HEK293T (cell line): ENCODE results near the gene TBX21.

Experiments used
- CTCF ChIA-PET: fragments of 350-600 bp; formaldehyde crosslinking; extraction: SDS; loops from one replicate; lab custom pipeline; 2021; ENCODE audit warnings: antibody characterized with exemption, inconsistent platforms; lab: Yijun Ruan, JAX
- POLR2A ChIA-PET: fragments of 350-600 bp; formaldehyde crosslinking; extraction: SDS; loops from one replicate; lab custom pipeline; 2020; ENCODE audit warnings: antibody characterized with exemption, inconsistent platforms; lab: Yijun Ruan, JAX
- DNase-seq: peaks from one replicate; pipeline ENCODE4 v3.0.0; 2012; ENCODE audit warnings: mixed read lengths; ENCODE audit errors: extremely low spot score
- ARNT ChIP-seq: fragments of 450-650 bp; IDR thresholded peaks from 2 replicates; pipeline ENCODE4 v1.6.1; 2017; ENCODE audit warnings: mild to moderate bottlenecking
- BHLHE40 ChIP-seq: fragments of 450-650 bp; IDR thresholded peaks from 2 replicates; pipeline ENCODE4 v1.6.1; 2016; ENCODE audit warnings: mild to moderate bottlenecking, moderate library complexity, borderline replicate concordance
- CTBP1 ChIP-seq: fragments of 450-650 bp; IDR thresholded peaks from 2 replicates; pipeline ENCODE4 v1.6.1; 2016; ENCODE audit warnings: borderline replicate concordance
- ELF4 ChIP-seq: fragments of 450-650 bp; IDR thresholded peaks from 2 replicates; pipeline ENCODE4 v1.6.1; 2017; ENCODE audit warnings: antibody characterized with exemption
- FOXA1 ChIP-seq: fragments of 450-650 bp; IDR thresholded peaks from 2 replicates; pipeline ENCODE4 v1.6.1; 2016; ENCODE audit warnings: mild to moderate bottlenecking
- FOXK2 ChIP-seq: fragments of 450-650 bp; IDR thresholded peaks from 2 replicates; pipeline ENCODE4 v1.6.1; 2016; ENCODE audit warnings: mild to moderate bottlenecking
- FOXM1 ChIP-seq: fragments of 450-650 bp; IDR thresholded peaks from 2 replicates; pipeline ENCODE4 v1.6.1; 2017; ENCODE audit warnings: mild to moderate bottlenecking, borderline replicate concordance
- HDGF ChIP-seq: fragments of 450-650 bp; IDR thresholded peaks from 2 replicates; pipeline ENCODE4 v1.6.1; 2017; ENCODE audit warnings: antibody characterized with exemption, borderline replicate concordance
- L3MBTL2 ChIP-seq: fragments of 450-650 bp; conservative IDR thresholded peaks from 2 replicates; pipeline ENCODE4 v1.6.1; 2016; ENCODE audit warnings: mild to moderate bottlenecking
- LEF1 ChIP-seq: fragments of 450-650 bp; IDR thresholded peaks from 2 replicates; pipeline ENCODE4 v1.6.1; 2017; ENCODE audit warnings: mild to moderate bottlenecking, borderline replicate concordance
- NFRKB ChIP-seq: fragments of 450-650 bp; IDR thresholded peaks from 2 replicates; pipeline ENCODE4 v1.6.1; 2016; ENCODE audit warnings: mild to moderate bottlenecking, moderate library complexity
- SP1 ChIP-seq: fragments of 450-650 bp; IDR thresholded peaks from 2 replicates; pipeline ENCODE4 v1.6.1; 2017
- SUZ12 ChIP-seq: fragments of 450-650 bp; IDR thresholded peaks from 2 replicates; pipeline ENCODE4 v1.6.1; 2016; ENCODE audit warnings: mild to moderate bottlenecking
- TARDBP ChIP-seq: fragments of 450-650 bp; IDR thresholded peaks from 2 replicates; pipeline ENCODE4 v1.6.1; 2016
- ZNF384 ChIP-seq: fragments of 450-650 bp; IDR thresholded peaks from 2 replicates; pipeline ENCODE4 v1.6.1; 2016
- TF ChIP-seq, protein P1 (sequence below): fragments of 450-650 bp; IDR thresholded peaks from 2 replicates; pipeline ENCODE4 v1.6.1; 2016

Gene TBX21

DNA sequence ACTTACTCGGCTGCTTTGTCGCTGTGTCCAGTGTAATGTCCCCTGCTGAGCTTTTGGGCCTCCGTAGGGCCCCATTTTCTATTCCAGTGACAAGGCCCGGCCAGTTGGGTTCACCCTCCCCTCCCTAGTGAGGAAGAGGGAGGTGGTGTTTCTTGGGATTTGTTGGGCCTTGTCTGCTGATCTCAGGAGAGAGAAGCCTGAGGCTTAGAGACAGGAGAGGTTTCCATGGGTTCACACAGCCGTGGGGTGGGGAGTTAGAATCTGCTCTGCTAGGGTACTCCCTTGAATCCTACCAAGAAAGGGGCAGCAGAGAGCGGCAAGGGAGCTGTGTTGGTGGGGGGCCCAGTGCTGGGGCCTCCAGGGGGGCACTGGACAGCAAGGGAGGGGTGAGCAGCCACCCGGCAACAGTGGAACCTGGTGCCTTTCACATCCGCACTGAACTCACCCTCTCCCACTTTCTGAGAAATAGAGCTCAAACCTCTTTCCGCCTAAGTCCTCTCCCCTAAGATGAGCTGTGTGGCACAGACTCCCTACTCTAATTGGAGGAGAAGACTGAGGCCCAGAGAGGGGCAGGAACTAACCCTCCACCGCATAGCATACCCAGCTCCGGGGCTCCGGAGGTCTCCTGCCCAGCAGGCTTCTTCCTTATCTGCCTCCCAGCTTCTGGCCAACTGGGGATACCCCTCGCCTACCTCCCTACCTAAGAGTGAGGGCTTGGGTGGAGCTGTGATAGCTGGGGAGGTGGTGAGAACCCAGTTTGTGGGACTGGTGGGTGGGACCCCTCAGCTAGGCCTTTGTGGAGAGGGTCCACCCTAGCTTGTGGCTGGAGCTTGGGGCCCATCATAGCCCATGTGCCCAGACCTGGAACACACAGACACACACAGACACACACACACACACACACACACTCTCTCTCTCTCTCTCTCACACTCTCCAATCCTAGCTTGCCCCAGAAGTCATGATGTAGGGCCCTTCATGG is 32.3 kb upstream of the TBX21 start:
- no peak for DNase-seq
- TF ChIP-seq ELF4 (no peak), FOXK2 (no peak), SP1 (no peak)
- CTCF ChIA-PET, result no interaction called here
- POLR2A ChIA-PET, result interaction anchor here (1.9 kb wide), 1 partner anchor 51 kb away, joined by 5 read pairs; the partner anchor contains the start of gene KPNB1

DNA sequence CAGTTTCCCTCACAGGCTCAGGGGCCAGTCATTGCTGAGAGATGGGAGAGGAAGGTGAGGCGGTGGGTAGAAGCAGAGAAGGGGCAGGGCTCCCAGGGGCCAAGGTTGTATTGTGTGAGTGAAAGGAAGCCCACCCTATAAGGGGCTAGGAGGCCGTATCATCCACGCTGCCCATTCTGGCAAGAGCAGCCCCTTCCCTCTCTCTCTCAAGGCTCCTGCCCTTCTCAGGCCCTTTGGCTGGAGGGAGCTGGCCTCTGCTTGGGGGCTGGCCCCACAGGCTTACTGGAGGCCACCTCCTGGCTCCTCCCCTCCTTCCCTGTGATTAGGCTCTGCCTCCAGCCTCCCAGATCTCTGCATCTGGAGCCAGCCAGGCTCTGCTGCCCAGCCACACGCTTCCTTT is 31.4 kb upstream of the TBX21 start:
- POLR2A ChIA-PET, result interaction anchor here (1.9 kb wide), 1 partner anchor 52 kb away, joined by 5 read pairs; the partner anchor contains the start of gene KPNB1
- no peak for TF ChIP-seq L3MBTL2
- no peak for TF ChIP-seq BHLHE40
- no peak for TF ChIP-seq ZNF384
- TF ChIP-seq TARDBP, result no peak
- no peak for TF ChIP-seq FOXA1
- no peak for TF ChIP-seq ELF4
- CTCF ChIA-PET, result no interaction called here
- DNase-seq, result no peak

DNA sequence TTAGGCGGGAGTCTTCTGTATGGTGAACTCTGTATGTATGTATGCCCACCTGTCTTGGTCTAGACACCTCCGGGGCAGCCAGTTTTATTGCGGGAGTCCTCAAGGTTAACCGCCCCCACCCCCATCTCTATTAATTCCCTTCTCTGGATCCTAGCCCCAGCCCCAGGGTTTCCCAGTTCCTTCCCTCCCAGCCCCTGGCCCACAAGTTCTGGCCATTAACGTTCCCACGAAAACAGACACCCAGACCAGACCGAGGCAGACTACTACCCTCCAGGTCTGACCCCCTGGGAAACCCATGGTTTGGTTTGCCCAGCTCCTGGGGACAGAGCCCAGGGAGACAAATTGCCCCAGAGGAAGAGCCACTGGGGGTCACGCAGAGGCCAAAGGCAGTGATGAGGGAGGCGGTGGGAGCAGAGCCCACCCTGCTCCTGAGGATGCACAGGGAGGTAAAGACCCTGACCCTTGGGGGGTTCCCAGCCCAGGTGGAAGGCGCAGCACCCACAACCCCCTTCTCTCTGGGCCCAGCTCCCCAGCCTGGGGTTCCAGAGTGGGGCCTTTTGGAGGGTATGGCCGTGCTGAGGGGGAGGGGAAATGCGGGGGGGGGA is 30.5 kb upstream of the TBX21 start:
- ChIA-PET CTCF (no interaction called here), POLR2A (no interaction called here)
- no peak for DNase-seq
- TF ChIP-seq SUZ12 (no peak), CTBP1 (no peak), NFRKB (no peak), FOXM1 (no peak), HDGF (no peak), FOXK2 (no peak), ZNF384 (no peak)
- TF ChIP-seq, protein P1, sequence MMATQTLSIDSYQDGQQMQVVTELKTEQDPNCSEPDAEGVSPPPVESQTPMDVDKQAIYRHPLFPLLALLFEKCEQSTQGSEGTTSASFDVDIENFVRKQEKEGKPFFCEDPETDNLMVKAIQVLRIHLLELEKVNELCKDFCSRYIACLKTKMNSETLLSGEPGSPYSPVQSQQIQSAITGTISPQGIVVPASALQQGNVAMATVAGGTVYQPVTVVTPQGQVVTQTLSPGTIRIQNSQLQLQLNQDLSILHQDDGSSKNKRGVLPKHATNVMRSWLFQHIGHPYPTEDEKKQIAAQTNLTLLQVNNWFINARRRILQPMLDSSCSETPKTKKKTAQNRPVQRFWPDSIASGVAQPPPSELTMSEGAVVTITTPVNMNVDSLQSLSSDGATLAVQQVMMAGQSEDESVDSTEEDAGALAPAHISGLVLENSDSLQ, result no peak

DNA sequence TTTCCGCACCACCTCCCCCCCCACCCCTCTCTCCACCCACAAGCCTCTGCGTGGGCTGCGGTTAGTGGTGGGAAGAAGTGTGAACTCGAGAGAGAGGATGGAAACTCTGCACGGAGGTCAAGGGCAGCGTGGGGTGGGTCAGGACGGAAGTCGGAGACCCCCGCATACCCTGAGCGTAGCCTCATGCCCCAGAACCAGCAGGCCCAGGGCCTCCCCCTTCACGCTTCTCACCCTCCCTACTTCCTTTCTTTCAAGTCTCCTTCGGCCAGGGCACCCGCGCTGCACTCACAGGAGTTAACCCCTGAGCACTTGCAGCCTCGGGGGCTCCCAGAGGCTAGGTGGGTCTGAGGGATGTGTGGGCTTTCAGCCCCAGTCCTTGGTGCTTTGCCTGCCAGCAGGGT is 29.8 kb upstream of the TBX21 start:
- CTCF ChIA-PET, result no interaction called here

DNA sequence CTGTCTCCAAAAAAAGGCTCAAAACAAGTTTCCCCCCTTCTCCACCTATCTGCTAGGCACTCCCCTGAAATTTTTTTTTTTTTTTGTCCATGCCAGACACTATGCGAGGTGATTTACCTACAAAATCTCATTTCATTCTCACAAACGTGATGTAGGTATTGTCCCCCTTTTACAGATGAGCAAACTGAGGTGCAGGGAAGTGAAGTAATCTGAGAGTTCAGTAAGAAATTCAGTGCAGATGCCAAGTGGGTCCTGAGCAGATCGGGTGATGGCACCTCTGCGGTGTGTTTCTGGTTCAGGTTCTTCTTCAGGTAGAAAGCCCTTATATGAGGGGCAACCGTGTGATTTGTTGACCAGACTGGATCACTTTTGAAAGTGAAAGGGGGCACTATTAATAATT is 29.4 kb upstream of the TBX21 start:
- ChIA-PET POLR2A (interaction anchor here (0.7 kb wide), 1 partner anchor 9 kb away, joined by 3 read pairs; no protein-coding TSS in a partner anchor), CTCF (interaction anchor here (1.0 kb wide), 1 partner anchor 29 kb away, joined by 3 read pairs; no protein-coding TSS in a partner anchor)
- no peak for TF ChIP-seq FOXA1
- no peak for TF ChIP-seq HDGF
- TF ChIP-seq, protein P1, result no peak
- no peak for TF ChIP-seq FOXM1
- no peak for TF ChIP-seq BHLHE40
- no peak for TF ChIP-seq SUZ12
- no peak for TF ChIP-seq NFRKB
- no peak for TF ChIP-seq ARNT
- no peak for TF ChIP-seq L3MBTL2
- no peak for TF ChIP-seq SP1
- no peak for TF ChIP-seq TARDBP
- no peak for TF ChIP-seq CTBP1
- TF ChIP-seq ELF4, result no peak
- TF ChIP-seq FOXK2, result no peak
- TF ChIP-seq LEF1, result no peak
- TF ChIP-seq ZNF384, result no peak
- DNase-seq, result no peak

More for the DNA sequence above, 29.8 kb upstream of the TBX21 start:
- DNase-seq, result no peak
- POLR2A ChIA-PET, result no interaction called here
- TF ChIP-seq ARNT (no peak), FOXK2 (no peak), LEF1 (no peak), L3MBTL2 (no peak), SP1 (no peak), TARDBP (no peak), BHLHE40 (no peak), ZNF384 (no peak), FOXM1 (no peak), SUZ12 (no peak), ELF4 (no peak), FOXA1 (no peak), CTBP1 (no peak), NFRKB (no peak)
- TF ChIP-seq, protein P1, result no peak

DNA sequence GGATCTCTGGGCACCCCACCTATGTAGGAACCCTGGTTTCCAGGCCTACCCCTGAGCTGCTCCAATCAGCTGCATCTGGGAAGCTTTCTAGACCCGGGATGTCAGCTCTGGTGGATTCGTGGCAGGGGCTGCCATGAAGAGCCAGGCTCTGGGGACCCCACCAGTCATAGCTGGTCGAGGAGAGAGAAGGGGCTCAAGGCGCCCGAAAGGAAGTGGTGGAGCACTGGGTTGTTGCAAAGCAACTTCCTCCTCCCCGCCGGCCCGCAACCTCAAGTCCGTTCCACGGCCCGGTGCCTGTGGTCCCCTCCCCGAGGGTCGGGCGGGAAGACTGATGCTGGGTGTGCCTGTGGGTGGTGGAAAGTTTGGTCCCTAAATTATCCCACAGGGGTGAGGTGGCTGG is 28.9 kb upstream of the TBX21 start:
- POLR2A ChIA-PET, result interaction anchor here (0.7 kb wide), 1 partner anchor 9 kb away, joined by 3 read pairs; no protein-coding TSS in a partner anchor
- CTCF ChIA-PET, result interaction anchor here (1.0 kb wide), 1 partner anchor 29 kb away, joined by 3 read pairs; no protein-coding TSS in a partner anchor
- TF ChIP-seq ARNT (no peak), FOXK2 (no peak), ELF4 (no peak), TARDBP (no peak), LEF1 (no peak), BHLHE40 (no peak), HDGF (no peak), NFRKB (no peak), FOXM1 (no peak), L3MBTL2 (no peak), SUZ12 (no peak), FOXA1 (no peak), CTBP1 (no peak), ZNF384 (no peak), SP1 (no peak)
- TF ChIP-seq, protein P1, result no peak
- DNase-seq, result no peak
